Cardiac atrium fibroblast (primary cell): Measurements from ENCODE around the gene FLYWCH2. TPM values are rescaled to one million over a fixed set of nuclear protein-coding genes. Genes with fewer than 3 reads are reported as not detected.

Experiments
- total RNA-seq: library from RNA; depleted of rRNA; stranded (reverse); fragments of >200 nt; gene quantifications from 2 replicates; pipeline ENCODE4 v1.2.3, GENCODE V29; 2015

Gene FLYWCH2, protein sequence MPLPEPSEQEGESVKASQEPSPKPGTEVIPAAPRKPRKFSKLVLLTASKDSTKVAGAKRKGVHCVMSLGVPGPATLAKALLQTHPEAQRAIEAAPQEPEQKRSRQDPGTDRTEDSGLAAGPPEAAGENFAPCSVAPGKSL
- 75.6 and 81.2 TPM in 2 replicates for total RNA-seq

DNA sequence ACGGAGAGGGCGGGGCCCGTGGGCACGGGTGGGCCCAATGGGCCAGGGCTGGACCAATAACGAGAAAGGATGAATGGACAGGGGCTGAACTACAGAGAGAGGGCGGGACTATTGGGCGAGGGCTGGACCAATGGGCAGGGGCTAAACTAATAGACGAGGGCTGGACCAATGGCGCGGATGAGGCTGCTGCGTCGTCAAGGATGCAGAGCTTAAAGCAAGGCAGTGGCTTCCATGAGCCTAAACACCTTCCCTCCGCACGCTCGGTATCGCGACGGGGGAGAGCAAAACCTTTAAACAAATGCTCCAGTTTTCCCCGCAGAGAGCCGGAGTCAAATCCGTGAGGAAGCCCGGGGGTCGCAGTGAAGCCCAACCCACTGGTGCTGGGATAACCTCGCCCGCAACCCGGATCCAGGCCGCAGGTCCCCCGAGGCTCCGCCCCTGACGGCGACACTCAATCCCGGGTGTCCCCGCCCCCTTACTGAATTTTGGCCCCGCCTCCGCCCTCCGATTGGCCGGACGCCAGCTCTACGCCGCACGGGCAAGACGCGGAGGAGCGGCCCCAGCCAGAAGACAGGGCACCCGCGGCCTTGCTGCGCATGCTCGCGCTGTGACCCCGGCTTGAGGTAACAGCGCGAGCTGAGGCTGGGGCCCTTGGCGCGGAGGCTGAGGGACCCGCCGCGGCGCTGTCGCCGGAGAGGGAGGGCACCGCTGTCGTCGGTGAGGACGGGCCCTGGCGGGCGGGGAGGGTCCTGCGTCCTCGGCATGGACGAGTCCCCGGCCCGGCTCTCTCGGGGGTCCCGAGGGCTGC, at the start of gene FLYWCH2:
Gene FLYWCH2, plus strand, starts transcription at position 566 of the 808 bp plus-strand sequence. CDS start 13,235 bp downstream, outside the sequence.

DNA sequence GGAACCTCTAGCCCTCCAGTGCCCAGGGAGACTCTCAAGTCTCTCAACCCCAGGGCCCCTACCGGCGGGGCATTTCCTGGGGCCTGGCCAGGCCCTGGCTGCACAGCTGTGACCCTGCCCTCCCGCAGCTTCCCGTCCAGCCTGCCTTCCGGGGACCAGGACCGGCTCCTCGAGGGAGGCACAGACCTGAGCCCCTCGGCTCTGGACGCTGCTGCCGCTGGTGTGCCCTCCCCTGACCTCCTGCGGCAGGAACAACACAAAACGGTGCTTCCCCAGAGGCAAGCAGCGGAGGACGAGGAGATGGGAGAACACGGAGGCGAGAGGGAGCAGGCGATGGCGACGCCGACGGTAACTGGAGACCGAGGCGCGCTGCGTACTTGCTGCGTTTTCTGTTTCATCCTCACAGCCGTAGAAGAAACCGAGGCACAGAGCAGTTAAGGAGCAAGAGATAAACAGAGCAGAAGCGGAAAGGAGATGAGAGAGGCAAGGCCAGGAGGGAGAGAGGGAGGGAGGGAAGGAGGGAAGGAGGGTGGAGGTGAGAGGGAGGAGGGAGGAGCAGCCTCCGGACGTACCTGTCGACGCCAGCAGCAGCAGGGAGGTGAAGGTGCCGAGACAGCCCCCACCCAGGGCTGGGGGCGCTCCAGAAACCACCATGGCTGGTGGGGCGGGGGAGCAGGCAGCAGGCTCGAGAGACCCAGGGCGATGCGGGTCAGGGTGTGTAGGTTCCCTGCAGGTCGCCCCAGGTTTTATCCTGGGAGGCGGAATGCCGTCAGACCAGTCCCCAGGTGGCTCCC, 25.4 kb upstream of the FLYWCH2 start, which contains the start of gene PRSS22:
Gene PRSS22, minus strand, starts transcription at position 720 of the 794 bp plus-strand sequence. Its CDS starts 66 bp downstream, at position 654.

DNA sequence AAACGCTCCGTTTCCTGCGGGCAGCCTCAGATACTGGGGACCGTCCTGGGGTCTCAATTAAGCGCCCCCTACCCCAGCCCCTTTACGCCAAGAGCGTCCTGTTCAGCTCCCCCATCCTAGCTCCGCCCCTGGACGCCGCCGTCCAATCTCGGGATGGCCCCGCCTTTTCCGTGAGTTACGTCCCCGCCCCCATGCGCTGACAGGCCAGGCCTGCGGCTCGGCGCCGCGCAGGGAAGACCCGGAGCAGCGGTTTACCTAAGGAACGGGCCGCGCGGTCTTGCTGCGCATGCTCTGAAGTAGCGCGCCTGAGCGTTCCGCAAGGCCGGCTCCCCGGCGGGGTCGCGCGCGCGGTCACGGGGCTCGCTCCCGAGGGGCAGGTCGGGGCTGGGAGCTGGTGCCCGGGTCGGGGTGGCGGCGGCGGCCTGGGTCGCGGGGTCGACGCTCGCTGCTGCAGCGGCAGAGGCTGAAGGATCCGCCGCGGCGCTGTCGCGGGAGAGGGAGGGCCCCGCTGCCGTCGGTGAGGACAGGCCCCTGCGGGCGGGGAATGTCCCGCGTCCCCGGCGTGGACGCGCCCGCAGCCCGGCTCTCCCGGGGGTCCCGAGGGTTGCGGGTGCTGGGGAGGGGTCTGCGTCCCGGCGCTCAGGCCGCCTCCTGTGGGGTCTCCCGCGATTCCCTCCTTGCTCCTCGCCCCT, 28.8 kb downstream of the FLYWCH2 start, which contains the start of gene FLYWCH1:
Gene FLYWCH1, plus strand, starts transcription at position 294 of the 692 bp plus-strand sequence. CDS start 17,755 bp downstream, outside the sequence.

Other genes starting within 250 kb of the FLYWCH2 start
- gene KCTD5, start 200.7 kb upstream of the FLYWCH2 start, total RNA-seq = 29.1 and 33.0 TPM in 2 replicates
- gene PRSS27, start 163.0 kb upstream of the FLYWCH2 start, total RNA-seq = 0.16 and 0.18 TPM in 2 replicates
- 46.7 and 53.8 TPM in 2 replicates for gene SRRM2, start 130.6 kb upstream of the FLYWCH2 start, total RNA-seq
- 262 and 317 TPM in 2 replicates for gene ELOB, start 105.9 kb upstream of the FLYWCH2 start, total RNA-seq
- not detected in 2 replicates for gene PRSS33, start 95.7 kb upstream of the FLYWCH2 start, total RNA-seq
- gene PRSS41, start 84.7 kb upstream of the FLYWCH2 start, total RNA-seq = not detected in 2 replicates
- gene PRSS21, start 66.0 kb upstream of the FLYWCH2 start, total RNA-seq = not detected in 2 replicates
- gene ZG16B, start 52.9 kb upstream of the FLYWCH2 start, total RNA-seq = 1.8 TPM in 1 of 2 replicates, not detected in the other
- not detected in 2 replicates for gene PRSS22, start 25.0 kb upstream of the FLYWCH2 start, total RNA-seq
- 22.6 and 28.2 TPM in 2 replicates for gene FLYWCH1, start 28.7 kb downstream of the FLYWCH2 start, total RNA-seq
- gene KREMEN2, start 81.1 kb downstream of the FLYWCH2 start, total RNA-seq = not detected in 2 replicates
- gene PAQR4, start 86.1 kb downstream of the FLYWCH2 start, total RNA-seq = 10.0 and 10.5 TPM in 2 replicates
- gene PKMYT1, start 97.2 kb downstream of the FLYWCH2 start, total RNA-seq = 5.8 and 14.6 TPM in 2 replicates
- not detected in 2 replicates for gene CLDN9, start 129.7 kb downstream of the FLYWCH2 start, total RNA-seq
- gene CLDN6, start 135.0 kb downstream of the FLYWCH2 start, total RNA-seq = 0.16 TPM in 1 of 2 replicates, not detected in the other
- gene TNFRSF12A, start 137.2 kb downstream of the FLYWCH2 start, total RNA-seq = 164 and 196 TPM in 2 replicates
- 6.5 and 12.0 TPM in 2 replicates for gene HCFC1R1, start 140.7 kb downstream of the FLYWCH2 start, total RNA-seq
- gene THOC6, start 140.8 kb downstream of the FLYWCH2 start, total RNA-seq = 18.5 and 19.9 TPM in 2 replicates
- gene BICDL2, start 153.7 kb downstream of the FLYWCH2 start, total RNA-seq = 0.16 TPM in 1 of 2 replicates, not detected in the other
- not detected in 2 replicates for gene MMP25, start 163.3 kb downstream of the FLYWCH2 start, total RNA-seq
- gene IL32, start 182.4 kb downstream of the FLYWCH2 start, total RNA-seq = 9.7 and 131 TPM in 2 replicates
- gene ZSCAN10, start 216.1 kb downstream of the FLYWCH2 start, total RNA-seq = not detected in 2 replicates
- gene ZNF205, start 229.4 kb downstream of the FLYWCH2 start, total RNA-seq = 10.7 and 13.8 TPM in 2 replicates